Prostate gland (tissue), 2 donors: ENCODE results near the gene MTIF2.

Experiments used
- CTCF ChIP-seq, 4 experiments: fragments of 200-600 bp in 2 of 4; fragments of 450-650 bp in 2 of 4; sonication (generic) in 2 of 4; IDR thresholded peaks; 1 replicate in 3 of 4; 2 replicates in 1 of 4; pipeline ENCODE4 v1.5.1; 2016 to 2019; ENCODE audit warnings: antibody characterized with exemption in 4 of 4, mild to moderate bottlenecking in 2 of 4, moderate library complexity in 2 of 4
- POLR2A ChIP-seq: fragments of 450-650 bp; IDR thresholded peaks from one replicate; pipeline ENCODE4 v1.6.1; 2016; ENCODE audit warnings: antibody characterized with exemption, mild to moderate bottlenecking

GRCh38 chr2:55309446-55309845 is 40.4 kb upstream of the MTIF2 start:
- TF ChIP-seq CTCF (IDR thresholded peaks at IDR 0.05) (no peak), POLR2A (no peak)
